Measurements from ENCODE around the gene ECE1. TPM values are rescaled to one million over a fixed set of nuclear protein-coding genes. Genes with fewer than 3 reads are reported as not detected.

Gene ECE1
- total and polyA plus RNA-seq, 2 of the 8 experiments (the other 6 are each of a cell fraction or from before 2014, with no cell fraction given) = 21.4 to 36.8 TPM

DNA sequence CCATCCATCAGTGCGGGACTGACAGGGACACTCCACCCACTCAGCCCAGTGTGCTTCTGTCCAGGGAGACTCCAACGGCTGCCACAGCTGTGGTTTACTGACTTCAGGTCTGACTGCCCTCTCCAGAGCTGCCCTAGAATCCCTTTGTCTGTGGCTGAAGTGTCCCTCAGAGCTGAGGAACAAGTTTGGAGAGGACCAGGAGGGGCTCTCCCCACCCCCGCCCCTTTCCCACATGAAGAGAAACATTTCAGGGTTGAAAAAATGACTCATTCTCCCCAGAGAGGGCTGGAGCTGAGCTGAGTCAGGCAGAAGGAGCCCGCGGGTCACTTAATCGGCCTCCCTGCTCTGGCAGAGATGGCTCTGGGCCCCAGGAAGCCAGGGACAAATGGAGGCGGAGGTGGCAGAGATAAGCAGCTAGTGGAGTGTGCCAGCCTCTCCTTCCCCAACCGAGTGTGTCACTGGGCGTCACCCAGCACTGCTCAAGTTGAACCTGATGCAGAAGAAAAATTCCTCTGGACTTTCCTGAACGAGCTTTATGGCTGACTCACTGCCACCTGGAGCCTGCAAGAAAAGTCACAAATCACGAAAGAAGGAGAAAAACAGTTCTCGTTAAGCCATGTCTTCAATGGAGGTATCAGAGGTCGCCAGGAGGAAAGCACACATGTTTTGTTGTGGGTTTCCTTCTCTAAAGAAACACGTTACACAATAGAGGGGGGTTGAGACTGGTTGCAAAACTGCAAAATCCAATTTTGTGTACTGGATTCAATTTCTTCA lies 34.3 kb upstream of the ECE1 start (continued):
- TF ChIP-seq, protein P1, sequence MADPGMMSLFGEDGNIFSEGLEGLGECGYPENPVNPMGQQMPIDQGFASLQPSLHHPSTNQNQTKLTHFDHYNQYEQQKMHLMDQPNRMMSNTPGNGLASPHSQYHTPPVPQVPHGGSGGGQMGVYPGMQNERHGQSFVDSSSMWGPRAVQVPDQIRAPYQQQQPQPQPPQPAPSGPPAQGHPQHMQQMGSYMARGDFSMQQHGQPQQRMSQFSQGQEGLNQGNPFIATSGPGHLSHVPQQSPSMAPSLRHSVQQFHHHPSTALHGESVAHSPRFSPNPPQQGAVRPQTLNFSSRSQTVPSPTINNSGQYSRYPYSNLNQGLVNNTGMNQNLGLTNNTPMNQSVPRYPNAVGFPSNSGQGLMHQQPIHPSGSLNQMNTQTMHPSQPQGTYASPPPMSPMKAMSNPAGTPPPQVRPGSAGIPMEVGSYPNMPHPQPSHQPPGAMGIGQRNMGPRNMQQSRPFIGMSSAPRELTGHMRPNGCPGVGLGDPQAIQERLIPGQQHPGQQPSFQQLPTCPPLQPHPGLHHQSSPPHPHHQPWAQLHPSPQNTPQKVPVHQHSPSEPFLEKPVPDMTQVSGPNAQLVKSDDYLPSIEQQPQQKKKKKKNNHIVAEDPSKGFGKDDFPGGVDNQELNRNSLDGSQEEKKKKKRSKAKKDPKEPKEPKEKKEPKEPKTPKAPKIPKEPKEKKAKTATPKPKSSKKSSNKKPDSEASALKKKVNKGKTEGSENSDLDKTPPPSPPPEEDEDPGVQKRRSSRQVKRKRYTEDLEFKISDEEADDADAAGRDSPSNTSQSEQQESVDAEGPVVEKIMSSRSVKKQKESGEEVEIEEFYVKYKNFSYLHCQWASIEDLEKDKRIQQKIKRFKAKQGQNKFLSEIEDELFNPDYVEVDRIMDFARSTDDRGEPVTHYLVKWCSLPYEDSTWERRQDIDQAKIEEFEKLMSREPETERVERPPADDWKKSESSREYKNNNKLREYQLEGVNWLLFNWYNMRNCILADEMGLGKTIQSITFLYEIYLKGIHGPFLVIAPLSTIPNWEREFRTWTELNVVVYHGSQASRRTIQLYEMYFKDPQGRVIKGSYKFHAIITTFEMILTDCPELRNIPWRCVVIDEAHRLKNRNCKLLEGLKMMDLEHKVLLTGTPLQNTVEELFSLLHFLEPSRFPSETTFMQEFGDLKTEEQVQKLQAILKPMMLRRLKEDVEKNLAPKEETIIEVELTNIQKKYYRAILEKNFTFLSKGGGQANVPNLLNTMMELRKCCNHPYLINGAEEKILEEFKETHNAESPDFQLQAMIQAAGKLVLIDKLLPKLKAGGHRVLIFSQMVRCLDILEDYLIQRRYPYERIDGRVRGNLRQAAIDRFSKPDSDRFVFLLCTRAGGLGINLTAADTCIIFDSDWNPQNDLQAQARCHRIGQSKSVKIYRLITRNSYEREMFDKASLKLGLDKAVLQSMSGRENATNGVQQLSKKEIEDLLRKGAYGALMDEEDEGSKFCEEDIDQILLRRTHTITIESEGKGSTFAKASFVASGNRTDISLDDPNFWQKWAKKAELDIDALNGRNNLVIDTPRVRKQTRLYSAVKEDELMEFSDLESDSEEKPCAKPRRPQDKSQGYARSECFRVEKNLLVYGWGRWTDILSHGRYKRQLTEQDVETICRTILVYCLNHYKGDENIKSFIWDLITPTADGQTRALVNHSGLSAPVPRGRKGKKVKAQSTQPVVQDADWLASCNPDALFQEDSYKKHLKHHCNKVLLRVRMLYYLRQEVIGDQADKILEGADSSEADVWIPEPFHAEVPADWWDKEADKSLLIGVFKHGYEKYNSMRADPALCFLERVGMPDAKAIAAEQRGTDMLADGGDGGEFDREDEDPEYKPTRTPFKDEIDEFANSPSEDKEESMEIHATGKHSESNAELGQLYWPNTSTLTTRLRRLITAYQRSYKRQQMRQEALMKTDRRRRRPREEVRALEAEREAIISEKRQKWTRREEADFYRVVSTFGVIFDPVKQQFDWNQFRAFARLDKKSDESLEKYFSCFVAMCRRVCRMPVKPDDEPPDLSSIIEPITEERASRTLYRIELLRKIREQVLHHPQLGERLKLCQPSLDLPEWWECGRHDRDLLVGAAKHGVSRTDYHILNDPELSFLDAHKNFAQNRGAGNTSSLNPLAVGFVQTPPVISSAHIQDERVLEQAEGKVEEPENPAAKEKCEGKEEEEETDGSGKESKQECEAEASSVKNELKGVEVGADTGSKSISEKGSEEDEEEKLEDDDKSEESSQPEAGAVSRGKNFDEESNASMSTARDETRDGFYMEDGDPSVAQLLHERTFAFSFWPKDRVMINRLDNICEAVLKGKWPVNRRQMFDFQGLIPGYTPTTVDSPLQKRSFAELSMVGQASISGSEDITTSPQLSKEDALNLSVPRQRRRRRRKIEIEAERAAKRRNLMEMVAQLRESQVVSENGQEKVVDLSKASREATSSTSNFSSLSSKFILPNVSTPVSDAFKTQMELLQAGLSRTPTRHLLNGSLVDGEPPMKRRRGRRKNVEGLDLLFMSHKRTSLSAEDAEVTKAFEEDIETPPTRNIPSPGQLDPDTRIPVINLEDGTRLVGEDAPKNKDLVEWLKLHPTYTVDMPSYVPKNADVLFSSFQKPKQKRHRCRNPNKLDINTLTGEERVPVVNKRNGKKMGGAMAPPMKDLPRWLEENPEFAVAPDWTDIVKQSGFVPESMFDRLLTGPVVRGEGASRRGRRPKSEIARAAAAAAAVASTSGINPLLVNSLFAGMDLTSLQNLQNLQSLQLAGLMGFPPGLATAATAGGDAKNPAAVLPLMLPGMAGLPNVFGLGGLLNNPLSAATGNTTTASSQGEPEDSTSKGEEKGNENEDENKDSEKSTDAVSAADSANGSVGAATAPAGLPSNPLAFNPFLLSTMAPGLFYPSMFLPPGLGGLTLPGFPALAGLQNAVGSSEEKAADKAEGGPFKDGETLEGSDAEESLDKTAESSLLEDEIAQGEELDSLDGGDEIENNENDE (IDR thresholded peaks at IDR 0.05; ENCODE audit: insufficient replicate concordance, low read length) = no peak
- no peak for TF ChIP-seq NRF1 (IDR thresholded peaks at IDR 0.05; ENCODE audit: low read depth, low read length)
- TF ChIP-seq SP2 (IDR thresholded peaks at IDR 0.05; ENCODE audit: low read length) = no peak
- TF ChIP-seq CTCF (IDR thresholded peaks at IDR 0.05; ENCODE audit: control extremely low read depth in 1 of 3, insufficient read depth in 1 of 3, low read depth in 1 of 3, low read length in 3 of 3) = no peak
- TF ChIP-seq ASH2L (IDR thresholded peaks at IDR 0.05; ENCODE audit: low read length) = no peak
- no peak for TF ChIP-seq ZNF274 (IDR thresholded peaks at IDR 0.05; ENCODE audit: borderline replicate concordance, extremely low read depth, low read length)
- TF ChIP-seq CBX5 (IDR thresholded peaks at IDR 0.05; ENCODE audit: low read depth, low read length) = no peak
- TF ChIP-seq BCL11A (IDR thresholded peaks at IDR 0.05; ENCODE audit: low read depth in 2 of 2, low read length in 2 of 2) = no peak
